Astrocyte of the spinal cord (primary cell): ENCODE measurements around the gene ACRV1.

Experiments
- DNase-seq: peaks from one replicate; pipeline ENCODE4 v3.0.0; 2011; ENCODE audit warnings: low read depth, low spot score
- H3K4me3 ChIP-seq: 2 replicates; pipeline ENCODE4 v1.5.1; 2011; ENCODE audit warnings: low read depth, mild to moderate bottlenecking, low read length, moderate library complexity
- in situ Hi-C: cut with HindIII; loops from 2 replicates; pipeline ENCODE4 v1.10.0; 2017; ENCODE audit warnings: low sequenced_read_pairs
- TF ChIP-seq, protein P1 (sequence below): IDR thresholded peaks from 2 replicates; pipeline ENCODE4 v1.5.1; 2012; ENCODE audit warnings: low read depth, mild to moderate bottlenecking, low read length, inconsistent platforms

ACRV1 gene

GRCh38 chr11:125637840-125638239, 42.8 kb downstream of the ACRV1 start:
- TF ChIP-seq, protein P1, sequence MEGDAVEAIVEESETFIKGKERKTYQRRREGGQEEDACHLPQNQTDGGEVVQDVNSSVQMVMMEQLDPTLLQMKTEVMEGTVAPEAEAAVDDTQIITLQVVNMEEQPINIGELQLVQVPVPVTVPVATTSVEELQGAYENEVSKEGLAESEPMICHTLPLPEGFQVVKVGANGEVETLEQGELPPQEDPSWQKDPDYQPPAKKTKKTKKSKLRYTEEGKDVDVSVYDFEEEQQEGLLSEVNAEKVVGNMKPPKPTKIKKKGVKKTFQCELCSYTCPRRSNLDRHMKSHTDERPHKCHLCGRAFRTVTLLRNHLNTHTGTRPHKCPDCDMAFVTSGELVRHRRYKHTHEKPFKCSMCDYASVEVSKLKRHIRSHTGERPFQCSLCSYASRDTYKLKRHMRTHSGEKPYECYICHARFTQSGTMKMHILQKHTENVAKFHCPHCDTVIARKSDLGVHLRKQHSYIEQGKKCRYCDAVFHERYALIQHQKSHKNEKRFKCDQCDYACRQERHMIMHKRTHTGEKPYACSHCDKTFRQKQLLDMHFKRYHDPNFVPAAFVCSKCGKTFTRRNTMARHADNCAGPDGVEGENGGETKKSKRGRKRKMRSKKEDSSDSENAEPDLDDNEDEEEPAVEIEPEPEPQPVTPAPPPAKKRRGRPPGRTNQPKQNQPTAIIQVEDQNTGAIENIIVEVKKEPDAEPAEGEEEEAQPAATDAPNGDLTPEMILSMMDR: no peak
- no peak for DNase-seq
- H3K4me3 ChIP-seq: no peak overlapping the region
- in situ Hi-C loops: no loop called here

GRCh38 chr11:125627236-125627910, 53.3 kb downstream of the ACRV1 start:
- TF ChIP-seq, protein P1: no peak
- peak; percentile 58 for DNase-seq
- in situ Hi-C loops: no loop called here
- peak overlapping the region; percentile 82 for H3K4me3 ChIP-seq

DNA sequence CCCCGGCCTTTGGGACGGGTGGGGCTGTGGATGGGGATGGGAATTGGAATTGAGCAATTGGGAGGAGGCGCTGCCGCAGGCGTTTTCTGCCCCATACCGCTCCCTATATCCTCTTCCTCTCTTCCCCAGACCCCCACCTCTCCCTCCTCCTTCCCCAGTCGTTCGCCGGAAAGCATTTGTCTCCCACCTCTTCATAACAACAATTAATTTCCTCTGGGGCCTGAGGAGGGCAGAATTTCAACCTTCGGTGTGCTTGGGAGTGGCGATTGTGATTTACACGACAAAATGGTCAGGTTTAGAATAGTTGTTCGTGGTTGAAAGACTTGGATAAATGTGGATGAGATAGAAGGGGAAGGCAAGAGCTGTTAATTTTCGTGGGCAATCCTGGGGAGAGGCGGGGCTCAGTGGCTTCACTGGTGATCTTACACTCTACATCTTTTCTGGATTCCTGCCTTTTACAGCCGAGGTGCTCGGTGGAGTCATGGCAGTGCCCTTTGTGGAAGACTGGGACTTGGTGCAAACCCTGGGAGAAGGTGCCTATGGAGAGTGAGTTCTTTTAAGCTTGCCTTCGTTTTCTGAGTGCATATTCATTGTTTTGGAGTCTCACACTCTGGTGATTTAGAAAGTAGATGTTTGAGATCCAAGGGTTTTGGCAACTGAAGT, 54.2 kb downstream of the ACRV1 start:
- in situ Hi-C loops: no loop called here
- TF ChIP-seq, protein P1: peak; percentile 46
- DNase-seq: peak; percentile 85
- peak overlapping the region; percentile 82 for H3K4me3 ChIP-seq

GRCh38 chr11:125625630-125626287, 54.9 kb downstream of the ACRV1 start:
- DNase-seq: peak; percentile 92
- in situ Hi-C loops: no loop called here
- TF ChIP-seq, protein P1: no peak
- H3K4me3 ChIP-seq: peak overlapping the region; percentile 82

DNA sequence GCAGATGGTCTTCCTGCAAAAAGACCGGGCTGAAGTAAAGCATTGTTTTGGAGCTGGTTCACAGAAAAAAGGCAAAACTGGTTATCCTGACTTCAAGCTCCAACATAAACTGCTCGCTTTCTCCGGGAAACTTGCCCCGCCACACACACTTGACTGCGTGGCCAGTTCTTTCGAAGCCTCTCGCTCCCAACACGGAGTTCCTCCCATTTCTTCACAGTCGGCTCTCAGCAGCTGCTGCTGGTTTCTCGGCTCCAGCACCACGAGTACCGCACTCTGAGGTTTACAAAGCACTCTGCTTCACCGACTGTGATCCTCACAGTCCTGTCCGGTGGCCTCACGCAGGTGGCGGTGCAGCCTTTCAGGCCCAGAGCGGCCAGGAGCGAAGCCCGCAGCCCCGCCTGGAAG, 55.4 kb downstream of the ACRV1 start:
- TF ChIP-seq, protein P1: no peak
- H3K4me3 ChIP-seq: peak overlapping the region; percentile 82
- no peak for DNase-seq
- in situ Hi-C loops: no loop called here

GRCh38 chr11:125624756-125625213, 55.9 kb downstream of the ACRV1 start, which contains the start of gene CHEK1:
Gene CHEK1, plus strand, starts transcription at chr11:125625163. Its CDS starts 1,606 bp downstream, at chr11:125626769.
- in situ Hi-C loops: no loop called here
- TF ChIP-seq, protein P1: no peak
- peak within 1 kb of the TSS; percentile 82 for H3K4me3 ChIP-seq
- DNase-seq: no peak
